ENCODE measurements around the gene PSTPIP1.

Gene PSTPIP1

GRCh38 chr15:77030048-77030927 is 35.4 kb downstream of the PSTPIP1 start:
- no peak for DNase-seq (ENCODE audit: low read depth in 2 of 2)

GRCh38 chr15:77030928-77031375 is 36.0 kb downstream of the PSTPIP1 start:
- DNase-seq (ENCODE audit: low read depth in 2 of 2), result no peak

- no peak for DNase-seq (ENCODE audit: low read depth in 2 of 2)
These were observed 36.6 kb downstream of the PSTPIP1 start for GRCh38 chr15:77031376-77032050.

GRCh38 chr15:77032052-77032646 is 37.2 kb downstream of the PSTPIP1 start:
- no peak for DNase-seq (ENCODE audit: low read depth in 2 of 2)

GRCh38 chr15:77032647-77033416 is 37.9 kb downstream of the PSTPIP1 start:
- DNase-seq (ENCODE audit: low read depth in 2 of 2), result no peak

GRCh38 chr15:77033417-77033728 is 38.4 kb downstream of the PSTPIP1 start:
- no peak for DNase-seq (ENCODE audit: low read depth in 2 of 2)

- DNase-seq (ENCODE audit: low read depth in 2 of 2), result no peak
These were observed 39.1 kb downstream of the PSTPIP1 start for GRCh38 chr15:77033729-77034671.

- DNase-seq (ENCODE audit: low read depth in 2 of 2), result peak in 1 of 2 donors; percentile 46
These were observed 40.0 kb downstream of the PSTPIP1 start for GRCh38 chr15:77034695-77035489.

GRCh38 chr15:77035584-77035983 is 40.7 kb downstream of the PSTPIP1 start:
- DNase-seq (ENCODE audit: low read depth in 2 of 2), result no peak

GRCh38 chr15:77035999-77036471 is 41.1 kb downstream of the PSTPIP1 start:
- no peak for DNase-seq (ENCODE audit: low read depth in 2 of 2)

- no peak for DNase-seq (ENCODE audit: low read depth in 2 of 2)
These were observed 41.8 kb downstream of the PSTPIP1 start for GRCh38 chr15:77036537-77037387.

- DNase-seq (ENCODE audit: low read depth in 2 of 2), result no peak
These were observed 42.7 kb downstream of the PSTPIP1 start for GRCh38 chr15:77037388-77038209.

GRCh38 chr15:77038312-77039216 is 43.6 kb downstream of the PSTPIP1 start:
- DNase-seq (ENCODE audit: low read depth in 2 of 2), result no peak

GRCh38 chr15:77039217-77039533 is 44.2 kb downstream of the PSTPIP1 start:
- no peak for DNase-seq (ENCODE audit: low read depth in 2 of 2)

- no peak for DNase-seq (ENCODE audit: low read depth in 2 of 2)
These were observed 44.9 kb downstream of the PSTPIP1 start for GRCh38 chr15:77039848-77040247.

GRCh38 chr15:77040673-77041072 is 45.7 kb downstream of the PSTPIP1 start:
- DNase-seq (ENCODE audit: low read depth in 2 of 2), result no peak

GRCh38 chr15:77042245-77042919 is 47.5 kb downstream of the PSTPIP1 start:
- no peak for DNase-seq (ENCODE audit: low read depth in 2 of 2)
